Measurements from ENCODE around the gene PLIN1.

The PLIN1 gene

DNA sequence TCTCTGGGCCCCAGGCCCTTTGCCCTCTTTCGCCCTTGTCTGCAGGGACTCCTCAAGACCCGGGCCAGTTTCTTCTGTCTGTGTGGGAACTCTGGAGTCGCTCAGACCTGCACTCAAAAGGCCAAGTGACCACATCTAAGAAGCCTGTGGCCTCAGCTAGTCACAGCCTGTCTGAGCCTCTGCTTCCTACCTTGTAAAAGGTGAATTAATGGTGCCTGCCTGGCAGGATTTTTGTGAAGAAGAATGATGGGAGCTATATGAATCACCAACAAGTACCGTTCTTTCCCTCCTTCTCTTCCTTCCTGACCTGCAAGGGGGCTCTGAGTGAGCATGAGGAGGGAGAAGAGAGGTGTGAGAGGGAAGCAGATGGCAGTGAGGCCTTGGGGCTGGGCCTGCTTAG, 7.5 kb downstream of the PLIN1 start:
- no peak for DNase-seq (ENCODE audit: low read depth in 2 of 2)

DNA sequence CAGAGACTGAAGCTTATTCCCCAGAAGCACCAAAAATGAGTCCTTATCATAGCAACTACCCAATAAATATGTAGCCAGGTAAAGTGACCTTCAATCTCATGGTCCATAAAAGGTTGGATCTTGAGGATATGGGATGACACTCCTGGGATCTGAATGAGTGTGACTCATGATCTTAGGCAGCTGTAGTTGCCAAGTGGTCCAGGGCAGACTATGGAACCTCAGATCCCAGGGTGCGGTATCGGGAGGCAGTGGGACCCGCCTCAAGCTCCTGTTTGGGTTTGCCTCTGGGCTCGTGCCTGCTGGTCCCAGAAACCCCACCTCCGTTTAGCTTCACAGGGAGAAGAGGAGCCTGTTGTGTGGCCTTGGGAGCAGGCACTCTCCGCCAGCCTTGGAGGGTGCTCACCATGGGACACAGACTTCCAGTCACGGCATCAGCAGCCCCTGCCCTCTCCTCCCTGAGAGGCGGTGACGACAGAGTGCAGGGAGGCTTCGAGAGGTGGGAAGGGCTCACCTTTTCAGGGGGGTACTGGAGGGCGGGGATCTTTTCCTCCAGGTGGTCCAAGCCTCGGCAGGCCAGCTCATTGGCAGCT, 8.1 kb downstream of the PLIN1 start:
- DNase-seq (ENCODE audit: low read depth in 2 of 2): no peak

- no peak for DNase-seq (ENCODE audit: low read depth in 2 of 2)
Measured at GRCh38 chr15:89669941-89670340, 9.2 kb downstream of the PLIN1 start.

DNA sequence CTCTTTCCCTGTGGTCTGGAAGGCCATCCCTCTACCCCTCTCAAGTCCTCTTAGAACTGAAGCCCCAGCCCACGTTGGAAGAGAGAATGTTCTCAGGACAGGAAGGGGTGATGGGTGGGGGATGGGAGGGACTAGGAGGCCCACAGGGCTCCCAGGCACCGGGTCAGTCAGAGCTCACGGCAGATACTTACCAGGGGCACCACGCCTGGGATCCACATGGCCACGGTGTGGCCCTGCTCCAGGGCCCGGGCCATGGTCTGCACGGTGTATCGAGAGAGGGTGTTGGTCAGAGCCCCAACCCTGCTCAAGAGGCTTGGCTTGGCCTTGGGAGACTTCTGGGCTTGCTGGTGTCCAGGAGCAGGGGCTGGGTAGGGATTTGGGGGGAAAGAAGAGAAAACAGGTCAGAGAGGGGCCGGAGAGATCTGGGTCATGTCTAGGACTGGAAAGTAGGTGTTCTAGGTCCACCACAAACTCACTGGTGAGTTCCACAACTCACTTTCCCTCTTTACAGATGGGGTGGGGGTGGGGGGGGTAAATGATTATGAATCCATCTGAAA, 9.8 kb downstream of the PLIN1 start:
- no peak for DNase-seq (ENCODE audit: low read depth in 2 of 2)

DNA sequence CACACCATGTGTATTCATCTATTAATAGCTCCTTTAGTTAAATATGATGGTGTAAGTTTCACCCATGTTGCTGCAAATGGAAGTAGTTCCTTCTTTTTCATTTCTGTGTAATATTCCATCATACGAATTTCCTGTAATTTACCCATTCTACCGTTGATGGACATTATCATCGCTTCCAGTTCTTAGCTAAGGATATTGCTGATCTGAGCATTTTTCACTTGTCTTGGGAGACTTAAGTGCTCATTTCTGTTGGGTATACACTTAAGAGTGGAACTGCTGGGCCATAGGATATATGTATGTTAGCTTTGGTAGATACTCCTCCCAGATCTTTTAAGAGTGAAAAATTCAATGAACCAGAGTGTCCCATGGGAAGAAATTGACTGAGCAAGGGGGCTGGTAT, 11.0 kb downstream of the PLIN1 start:
- DNase-seq (ENCODE audit: low read depth in 2 of 2): no peak

DNA sequence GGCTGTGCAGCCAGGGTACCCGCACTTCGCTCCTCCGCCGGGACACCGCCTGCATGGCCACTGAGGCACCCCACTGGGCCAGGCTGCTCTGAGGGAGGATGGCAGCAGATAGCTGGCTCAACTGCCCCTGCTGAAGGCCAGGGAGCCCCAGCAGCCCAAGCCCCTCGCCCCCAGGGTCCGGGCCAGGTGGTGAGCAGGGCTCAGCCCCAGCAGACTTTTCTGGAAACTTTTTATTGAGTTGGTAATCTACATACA, 11.5 kb downstream of the PLIN1 start:
- no peak for DNase-seq (ENCODE audit: low read depth in 2 of 2)

DNA sequence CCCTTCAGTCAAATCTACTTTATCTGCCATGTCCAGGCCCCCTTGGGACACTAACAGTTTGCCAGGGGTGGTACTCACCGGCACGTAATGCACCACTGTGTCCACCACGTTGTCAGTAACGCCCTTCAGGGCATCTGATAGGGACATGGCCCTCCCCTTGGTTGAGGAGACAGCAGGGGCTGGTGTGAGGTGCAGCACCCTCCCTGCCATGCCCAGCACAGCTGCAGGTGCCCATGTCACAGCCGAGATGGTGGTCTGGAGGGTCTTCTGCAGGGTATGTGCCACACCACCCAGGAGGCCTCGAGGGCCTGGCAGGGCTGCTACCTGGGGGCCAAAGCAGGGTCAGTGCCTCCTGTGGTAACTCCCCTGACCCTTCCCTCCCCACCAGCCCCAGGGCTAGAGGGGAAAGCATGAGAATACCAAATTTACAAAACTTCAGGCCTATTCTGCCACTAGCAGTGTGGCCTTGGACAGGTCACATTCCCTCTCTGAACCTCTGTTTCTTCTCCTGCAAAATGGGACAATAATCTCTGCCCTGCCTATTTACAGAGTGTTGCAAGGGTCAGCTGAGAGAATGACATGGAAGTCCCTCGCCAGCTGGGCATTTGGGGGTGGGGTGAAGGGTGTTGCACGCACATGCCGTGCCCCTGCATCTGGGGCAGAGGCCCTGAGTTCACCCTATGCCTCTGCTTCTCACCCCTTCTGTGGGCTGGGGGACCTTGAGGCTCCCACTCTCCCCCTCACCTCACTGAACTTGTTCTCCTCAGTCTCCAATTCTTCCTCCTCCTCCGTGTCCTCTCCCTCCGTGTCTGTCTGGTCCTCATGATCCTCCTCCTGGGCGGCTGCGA, 12.1 kb downstream of the PLIN1 start:
- no peak for DNase-seq (ENCODE audit: low read depth in 2 of 2)

DNA sequence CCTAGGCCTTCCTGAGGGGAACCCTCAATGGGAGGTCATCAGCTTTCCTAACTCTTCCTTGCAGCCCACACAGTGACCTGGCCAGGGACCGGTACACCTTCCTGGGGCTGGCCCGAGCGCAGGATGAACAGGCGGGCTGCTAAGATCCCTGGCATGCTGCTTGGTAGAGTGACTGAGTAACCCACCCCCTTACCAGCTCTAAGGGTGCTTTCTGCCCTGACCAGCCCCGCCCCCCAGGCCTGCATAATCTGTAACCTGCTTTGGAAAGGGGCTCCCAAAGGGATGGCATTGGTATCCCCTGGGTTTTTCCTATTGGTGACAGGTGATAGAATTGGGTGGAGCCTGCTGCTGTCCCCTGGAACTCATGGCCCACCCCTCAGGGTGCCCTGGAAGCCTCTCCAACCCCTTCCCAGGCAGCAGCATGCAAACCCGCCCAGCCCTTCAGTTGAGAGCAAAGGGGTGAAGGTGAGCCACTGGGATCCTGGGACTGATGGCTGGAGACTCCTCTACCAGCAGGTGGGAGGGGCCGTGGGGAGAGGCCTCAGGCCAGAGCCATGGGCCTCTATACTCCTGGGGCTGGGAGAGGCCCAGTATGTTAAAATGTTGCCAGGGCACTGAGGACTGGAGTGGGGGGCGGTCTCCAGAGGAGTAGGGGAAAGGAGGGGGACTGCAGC, 12.8 kb downstream of the PLIN1 start:
- no peak for DNase-seq (ENCODE audit: low read depth in 2 of 2)

DNA sequence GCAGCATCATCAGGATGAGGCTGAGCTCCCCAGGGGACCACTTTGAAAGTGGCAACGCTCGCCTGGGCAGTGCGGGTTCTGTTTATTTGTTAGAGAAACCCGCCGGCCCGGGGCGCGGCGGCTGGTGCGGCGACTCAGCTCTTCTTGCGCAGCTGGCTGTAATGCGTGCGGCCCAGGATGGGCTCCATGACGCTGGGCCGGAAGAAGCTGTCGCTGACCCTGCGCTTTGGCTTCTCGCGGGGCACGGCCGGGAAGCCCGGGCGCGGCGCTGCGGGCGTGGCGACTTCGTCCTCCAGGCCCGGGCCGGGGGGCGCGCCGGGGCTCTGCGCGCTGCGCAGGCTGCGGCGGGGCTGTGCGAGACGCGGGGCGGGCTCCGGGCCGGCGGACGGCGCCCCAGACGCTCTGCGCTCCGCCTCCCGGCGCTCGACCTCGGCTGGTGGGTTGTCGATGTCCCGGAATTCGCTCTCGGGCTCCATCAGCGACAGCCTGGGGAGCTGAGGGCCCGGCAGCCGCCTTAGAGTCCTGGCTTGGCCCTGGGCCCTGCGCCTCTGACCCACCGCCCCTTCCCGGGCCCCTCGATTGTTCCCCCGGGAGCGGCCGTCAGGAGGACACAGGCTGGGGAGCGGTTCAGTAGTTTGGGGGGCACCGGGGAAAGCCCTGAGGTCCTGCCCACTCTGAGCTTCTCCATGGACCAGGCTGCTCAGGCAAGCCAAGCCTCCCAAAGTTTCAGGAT, 13.6 kb downstream of the PLIN1 start:
- DNase-seq (ENCODE audit: low read depth in 2 of 2): no peak

DNA sequence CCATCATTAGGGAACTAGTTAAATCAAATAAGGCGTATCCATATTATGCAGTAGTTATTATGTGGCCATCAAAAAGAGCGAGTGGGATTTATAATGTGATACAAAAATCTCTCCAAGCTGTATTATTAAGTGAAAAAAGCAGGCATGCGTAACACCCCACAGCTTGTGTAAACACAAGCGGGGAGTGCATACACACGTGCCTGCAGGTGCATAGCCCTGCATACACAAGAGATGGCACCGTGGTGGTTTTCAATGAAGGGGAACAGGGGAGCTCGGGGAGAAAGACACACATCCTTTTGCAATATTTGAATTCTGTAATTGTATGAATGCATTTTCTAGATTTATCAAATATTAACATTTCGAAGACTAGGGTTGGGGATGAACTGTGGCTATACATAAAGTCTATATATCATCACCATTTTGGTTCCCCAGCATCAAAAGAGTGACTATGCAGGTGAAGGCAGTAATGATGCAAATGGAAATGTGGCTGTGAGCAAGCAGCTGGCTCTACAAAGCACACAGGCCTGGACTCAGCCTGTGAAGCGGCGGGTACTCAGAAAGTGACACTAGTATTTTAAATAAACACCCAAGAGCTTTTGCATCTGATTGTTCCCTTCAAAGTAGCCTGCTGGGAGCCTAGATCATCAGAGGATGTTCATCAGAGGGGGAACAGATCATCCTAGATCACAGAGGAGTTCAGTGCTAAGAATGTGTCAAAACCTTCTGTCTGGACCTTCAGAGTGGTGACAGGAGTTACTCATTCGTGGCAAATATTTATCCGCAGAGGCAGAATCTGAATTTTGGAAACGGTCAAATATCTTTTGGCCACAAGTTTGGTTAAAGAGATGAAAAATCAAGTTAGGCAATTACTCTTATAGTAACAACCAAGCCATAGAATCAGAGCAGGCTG, 14.5 kb downstream of the PLIN1 start:
- no peak for DNase-seq (ENCODE audit: low read depth in 2 of 2)

- DNase-seq (ENCODE audit: low read depth in 2 of 2): no peak
Measured at GRCh38 chr15:89662893-89663626, 16.1 kb downstream of the PLIN1 start.

DNA sequence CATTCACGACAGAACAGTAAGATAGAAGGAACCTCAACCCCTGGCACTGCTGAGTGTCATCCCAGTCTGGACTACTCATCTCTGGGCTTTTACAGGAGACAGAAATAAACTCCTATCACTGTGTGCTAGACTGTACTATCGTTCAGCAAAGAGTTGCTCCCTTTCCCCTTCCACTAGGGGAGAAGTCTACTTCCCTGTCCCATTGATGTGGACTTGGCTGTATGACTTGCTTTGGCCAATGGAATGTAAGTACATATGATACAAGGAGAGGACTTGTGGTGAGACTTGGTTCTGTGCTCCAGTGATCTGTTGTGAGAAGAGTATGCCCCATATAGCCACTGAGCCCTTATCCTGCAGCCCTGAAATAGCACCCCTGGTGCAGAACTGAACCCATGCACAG, 18.6 kb downstream of the PLIN1 start:
- DNase-seq (ENCODE audit: low read depth in 2 of 2): no peak

- DNase-seq (ENCODE audit: low read depth in 2 of 2): no peak
Measured at GRCh38 chr15:89659295-89659694, 19.9 kb downstream of the PLIN1 start.

GRCh38 chr15:89657686-89658200, 21.4 kb downstream of the PLIN1 start:
- no peak for DNase-seq (ENCODE audit: low read depth in 2 of 2)

DNA sequence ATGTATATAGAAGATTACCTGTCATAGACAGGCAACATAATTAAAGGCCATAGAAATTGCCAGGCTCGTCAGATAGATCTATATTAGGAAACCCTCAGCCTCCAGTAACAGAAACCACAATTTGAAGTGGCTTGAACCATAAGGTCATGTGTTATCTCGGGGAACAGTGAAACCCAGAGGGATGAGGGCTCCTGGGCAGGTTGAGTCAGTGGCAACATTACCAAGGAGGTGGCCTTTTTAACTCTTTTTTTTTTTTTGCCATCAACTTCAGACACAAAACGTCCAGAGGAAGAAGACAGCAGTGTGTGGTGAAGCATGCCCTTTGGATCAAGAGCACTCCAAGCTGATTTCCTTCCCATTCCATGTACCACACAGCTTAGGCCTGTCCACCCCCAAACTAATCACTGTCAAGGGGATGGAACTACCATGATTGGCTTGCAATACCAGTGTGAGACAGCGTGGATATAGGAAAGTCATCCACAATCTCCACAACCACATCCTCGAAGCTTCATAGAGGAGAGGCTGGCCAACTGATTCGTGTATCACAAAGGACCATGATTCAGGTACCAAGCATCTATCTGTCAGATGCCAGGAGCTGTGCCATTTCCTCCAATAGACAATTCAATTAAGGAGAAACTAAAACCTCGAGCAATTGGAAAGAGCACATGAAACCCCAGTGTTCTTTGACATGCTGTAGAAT, 22.9 kb downstream of the PLIN1 start:
- DNase-seq (ENCODE audit: low read depth in 2 of 2): no peak

- DNase-seq (ENCODE audit: low read depth in 2 of 2): no peak
Measured at GRCh38 chr15:89654847-89655805, 24.0 kb downstream of the PLIN1 start, which contains the start of gene KIF7. Gene KIF7 (minus strand): TSS chr15:89655467. CDS start chr15:89652930, 2,537 bp downstream.

DNA sequence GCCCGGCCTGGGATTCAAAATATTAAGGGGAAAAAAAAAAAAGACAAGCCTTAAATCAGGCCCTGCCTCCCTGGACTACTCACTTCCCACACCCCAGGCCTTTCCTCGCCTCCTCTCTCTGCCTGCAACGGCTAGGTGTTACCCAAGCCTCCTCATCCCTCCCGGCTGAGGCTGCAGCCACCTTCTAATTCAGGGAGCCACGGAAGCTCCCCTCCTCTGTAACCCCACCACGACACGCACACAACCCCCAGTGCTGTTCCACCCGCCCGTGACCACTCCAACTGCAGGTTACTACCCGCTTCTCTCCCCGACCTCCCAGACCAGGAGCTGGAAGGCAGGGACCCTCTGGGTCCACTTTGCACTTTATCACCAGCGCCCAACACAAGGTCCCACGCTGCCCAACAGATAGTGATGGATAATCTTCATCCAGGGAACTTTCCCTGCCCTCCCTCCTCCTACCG, 24.8 kb downstream of the PLIN1 start:
- DNase-seq (ENCODE audit: low read depth in 2 of 2): no peak

GRCh38 chr15:89653578-89653977, 25.6 kb downstream of the PLIN1 start:
- DNase-seq (ENCODE audit: low read depth in 2 of 2): no peak

All from stimulated activated CD8-positive, alpha-beta memory T cell treated with anti-CD3 and anti-CD28 coated beads, Interleukin-7, amount 100 ng/mL, for 1 hour (primary cell).